HepG2 (cell line): ENCODE results near the gene EIF5A. TPM values are rescaled to one million over a fixed set of nuclear protein-coding genes. Genes with fewer than 3 reads are reported as not detected.

Experiments used
- ATAC-seq: fragments of 200-7000 bp; cut with Tn5 transposase; 3 replicates; pipeline ENCODE4 v1.9.1; 2020; ENCODE audit warnings: mild to moderate bottlenecking, moderate library complexity
- BruUV-seq: library from RNA; stranded (reverse); fragments of 400-500 nt; replicated peaks from 2 replicates; lab custom pipeline; 2021; lab: Mats Ljungman, UMichigan
- CTCF ChIA-PET: fragments of 300-600 bp; formaldehyde crosslinking; extraction: SDS; loops from one replicate; lab custom pipeline; 2021; ENCODE audit warnings: low total read pairs, inconsistent platforms, low intra/inter-chr PET ratio; lab: Yijun Ruan, JAX
- POLR2A ChIA-PET: fragments of 350-600 bp; sonication (Branson Sonifier 250); formaldehyde crosslinking; loops from one replicate; lab custom pipeline; 2020; ENCODE audit warnings: antibody characterized with exemption, inconsistent platforms; lab: Yijun Ruan, JAX
- DNase-seq: peaks from one replicate; pipeline ENCODE4 v3.0.0-alpha.2; 2015; ENCODE audit warnings: low spot score
- FAIRE-seq: peaks from 3 replicates; lab custom pipeline; 2011; peaks lifted over from hg19 to GRCh38; lab: Jason Lieb, UNC
- H2AFZ ChIP-seq: one replicate; pipeline ENCODE4 v1.6.1; 2011; ENCODE audit warnings: low read length, inconsistent platforms
- H3K27ac ChIP-seq: fragments of 300-600 bp; 3 replicates; pipeline ENCODE4 v1.8.0; 2011; ENCODE audit warnings: mixed run types, mild to moderate bottlenecking, mixed read lengths, low read length, inconsistent platforms; ENCODE audit not compliant: insufficient read depth; ENCODE audit errors: extremely low read length
- H3K27me3 ChIP-seq, 2 experiments: fragments of 200-600 bp in 1 of 2; 2 replicates in 1 of 2; 3 replicates in 1 of 2; pipeline versions ENCODE4 v1.6.0 to v1.8.0; 2011; ENCODE audit warnings: low read length in 2 of 2, mild to moderate bottlenecking in 2 of 2, moderate library complexity in 2 of 2, inconsistent platforms in 1 of 2; ENCODE audit not compliant: insufficient read depth in 2 of 2, control insufficient read depth in 1 of 2
- H3K36me3 ChIP-seq, 2 experiments: fragments of 200-600 bp in 1 of 2; replicated peaks in 1 of 2; 2 replicates in 1 of 2; 3 replicates in 1 of 2; pipeline versions ENCODE4 v1.5.1 to v1.8.0; 2011; ENCODE audit warnings: low read length in 2 of 2, inconsistent platforms in 1 of 2; ENCODE audit not compliant: insufficient read depth in 2 of 2, control insufficient read depth in 1 of 2
- H3K4me1 ChIP-seq: 2 replicates; pipeline ENCODE4 v1.5.1; 2012; ENCODE audit warnings: low read length, inconsistent platforms; ENCODE audit not compliant: insufficient read depth
- H3K4me2 ChIP-seq: 2 replicates; pipeline ENCODE4 v1.6.0; 2011; ENCODE audit warnings: low read depth, low read length, inconsistent platforms
- H3K4me3 ChIP-seq, 3 experiments: fragments of 200-600 bp in 1 of 3; sonication (generic), shearing (Covaris generic) in 1 of 3; replicated peaks in 1 of 3; 2 replicates each; pipeline ENCODE4 v1.5.1; 2011 to 2016; ENCODE audit warnings: low read length in 3 of 3, inconsistent platforms in 2 of 3, low read depth in 2 of 3, mild to moderate bottlenecking in 2 of 3, control low read depth in 1 of 3, mixed read lengths in 1 of 3; ENCODE audit not compliant: insufficient read depth in 1 of 3
- H3K79me2 ChIP-seq: one replicate; pipeline ENCODE4 v1.6.1; 2011; ENCODE audit warnings: low read length, inconsistent platforms; ENCODE audit not compliant: insufficient read depth
- H3K9ac ChIP-seq: 2 replicates; pipeline ENCODE4 v1.6.0; 2011; ENCODE audit warnings: mild to moderate bottlenecking, low read depth, low read length, inconsistent platforms; ENCODE audit not compliant: insufficient read depth
- H3K9me3 ChIP-seq: 2 replicates; pipeline ENCODE4 v1.5.1; 2012; ENCODE audit warnings: mild to moderate bottlenecking, low read length
- H4K20me1 ChIP-seq: 2 replicates; pipeline ENCODE4 v1.6.0; 2011; ENCODE audit warnings: inconsistent platforms, mild to moderate bottlenecking, low read length, moderate library complexity; ENCODE audit not compliant: insufficient read depth
- CCDC6 ChIP-seq: sonication (generic); formaldehyde crosslinking; IDR thresholded peaks from 2 replicates; pipeline ENCODE4 v1.8.1; 2022; ENCODE audit warnings: mild to moderate bottlenecking, missing genetic modification reagents, moderate library complexity
- CREB1 ChIP-seq, 2 experiments: fragments of 450-650 bp in 1 of 2; IDR thresholded peaks; 2 replicates each; pipeline ENCODE4 v1.6.1; 2016 to 2017; ENCODE audit warnings: control low read depth in 1 of 2, mild to moderate bottlenecking in 1 of 2, missing compliant biosample characterization in 1 of 2, missing genetic modification characterization in 1 of 2
- FOXK2 ChIP-seq: fragments of 450-650 bp; IDR thresholded peaks from 2 replicates; pipeline ENCODE4 v1.6.1; 2016
- GATA4 ChIP-seq: sonication (generic); IDR thresholded peaks from 2 replicates; pipeline ENCODE4 v1.6.1; 2016; ENCODE audit warnings: antibody characterized with exemption, low read depth, borderline replicate concordance
- HNF4G ChIP-seq, 2 experiments: sonication (generic) in 1 of 2; formaldehyde crosslinking in 1 of 2; IDR thresholded peaks; 2 replicates each; pipeline versions ENCODE4 v1.4.0 to v1.6.1; 2011 to 2020; ENCODE audit warnings: borderline replicate concordance in 2 of 2, low read depth in 2 of 2, mild to moderate bottlenecking in 2 of 2, low read length in 1 of 2, missing genetic modification reagents in 1 of 2, moderate library complexity in 1 of 2
- ISX ChIP-seq: sonication (generic); formaldehyde crosslinking; conservative IDR thresholded peaks from 2 replicates; pipeline ENCODE4 v1.5.0; 2020; ENCODE audit warnings: missing genetic modification reagents
- KDM1A ChIP-seq: IDR thresholded peaks from 2 replicates; pipeline ENCODE4 v1.6.1; 2016; ENCODE audit warnings: missing compliant biosample characterization
- KLF15 ChIP-seq: sonication (generic); formaldehyde crosslinking; IDR thresholded peaks from 2 replicates; pipeline ENCODE4 v1.8.1; 2023; ENCODE audit warnings: borderline replicate concordance, mild to moderate bottlenecking, inconsistent platforms, missing genetic modification reagents, mixed read lengths
- MED8 ChIP-seq: sonication (generic); formaldehyde crosslinking; IDR thresholded peaks from 2 replicates; pipeline ENCODE4 v1.8.1; 2023; ENCODE audit warnings: mild to moderate bottlenecking, missing genetic modification reagents; ENCODE audit not compliant: insufficient replicate concordance
- MZF1 ChIP-seq: sonication (generic); formaldehyde crosslinking; IDR thresholded peaks from 2 replicates; pipeline ENCODE4 v1.8.1; 2023; ENCODE audit warnings: mild to moderate bottlenecking, missing genetic modification reagents, borderline replicate concordance
- PITX1 ChIP-seq: sonication (generic); formaldehyde crosslinking; IDR thresholded peaks from 2 replicates; pipeline ENCODE4 v1.5.1; 2020; ENCODE audit warnings: mild to moderate bottlenecking, missing genetic modification reagents
- POLR2A ChIP-seq, 2 experiments: IDR thresholded peaks; 2 replicates each; pipeline ENCODE4 v1.6.1; 2011; ENCODE audit warnings: low read depth in 2 of 2, low read length in 2 of 2, mild to moderate bottlenecking in 1 of 2, moderate library complexity in 1 of 2; ENCODE audit not compliant: insufficient read depth in 1 of 2
- PRPF4 ChIP-seq: fragments of 200-400 bp; formaldehyde crosslinking; IDR thresholded peaks from 2 replicates; pipeline ENCODE4 v1.6.1; 2016; ENCODE audit warnings: low read length, low read depth; ENCODE audit not compliant: poor library complexity, severe bottlenecking
- RBFOX2 ChIP-seq: fragments of 200-400 bp; formaldehyde crosslinking; IDR thresholded peaks from 2 replicates; pipeline ENCODE4 v1.6.1; 2017; ENCODE audit warnings: low read depth, mild to moderate bottlenecking, low read length
- SP2 ChIP-seq: sonication (generic); formaldehyde crosslinking; IDR thresholded peaks from 2 replicates; pipeline ENCODE4 v1.5.1; 2020; ENCODE audit warnings: mild to moderate bottlenecking, missing genetic modification reagents
- TP53 ChIP-seq: sonication (generic); formaldehyde crosslinking; conservative IDR thresholded peaks from 2 replicates; pipeline ENCODE4 v1.4.0; 2020; ENCODE audit warnings: missing genetic modification reagents
- ZBTB7A ChIP-seq: sonication (generic); formaldehyde crosslinking; IDR thresholded peaks from 2 replicates; pipeline ENCODE4 v1.8.0; 2022; ENCODE audit warnings: mild to moderate bottlenecking, missing genetic modification reagents
- ZNF34 ChIP-seq: sonication (generic); formaldehyde crosslinking; IDR thresholded peaks from 2 replicates; pipeline ENCODE4 v1.4.0; 2020; ENCODE audit warnings: mild to moderate bottlenecking, missing genetic modification reagents, borderline replicate concordance
- ZNF343 ChIP-seq: sonication (generic); formaldehyde crosslinking; IDR thresholded peaks from 2 replicates; pipeline ENCODE4 v1.4.0; 2020; ENCODE audit warnings: mild to moderate bottlenecking, missing genetic modification reagents
- ZZZ3 ChIP-seq: sonication (generic); formaldehyde crosslinking; IDR thresholded peaks from 2 replicates; pipeline ENCODE4 v1.4.0; 2020; ENCODE audit warnings: missing genetic modification reagents, mild to moderate bottlenecking, borderline replicate concordance
- WGBS: methylation state at CpG from one replicate; pipeline ENCODE4 v1.1.6; 2017; ENCODE audit warnings: low lambda C conversion rate; 5-methylcytosine and 5-hydroxymethylcytosine counted together
- in situ Hi-C: cut with HindIII; loops from 2 replicates; pipeline ENCODE4 v1.10.0; 2017; ENCODE audit warnings: low pct_unique_long_range_greater_than_20kb; ENCODE audit not compliant: extremely low pct_ligation_motif_present
- intact Hi-C: fragments of 100-400 bp; cut with micrococcal nuclease; formaldehyde crosslinking; loops from one replicate; pipeline ENCODE4 v1.10.0; 2022; ENCODE audit not compliant: unreplicated experiment
- polyA plus RNA-seq, 8 experiments: library from polyadenylated mRNA; depleted of rRNA in 3 of 8; stranded (reverse) in 7 of 8; unstranded in 1 of 8; fragments of >200 nt; fragmentation: Illumina TruSeq in 4 of 8; extraction: Trizol in 4 of 8; gene quantifications; 2 replicates each; pipeline versions ENCODE4 v1.2.1 to v1.2.3, GENCODE V29; 2011 to 2016; ENCODE audit warnings: low read depth in 4 of 8, missing spikeins in 1 of 8, mixed read lengths in 1 of 8; ENCODE audit not compliant: insufficient read depth in 1 of 8
- total RNA-seq, 5 experiments: library from RNA; depleted of rRNA; stranded (reverse); fragments of >200 nt; fragmentation: Illumina TruSeq; extraction: Trizol; gene quantifications; 2 replicates each; pipeline ENCODE4 v1.2.3, GENCODE V29; 2016; ENCODE audit warnings: low read depth in 1 of 5
- TF ChIP-seq, protein P1 (sequence below): sonication (generic); formaldehyde crosslinking; IDR thresholded peaks from 2 replicates; pipeline ENCODE4 v1.4.0; 2020; ENCODE audit warnings: missing genetic modification reagents
- TF ChIP-seq, protein P2 (sequence below): sonication (generic); formaldehyde crosslinking; IDR thresholded peaks from 2 replicates; pipeline ENCODE4 v1.5.0; 2020; ENCODE audit warnings: mild to moderate bottlenecking, missing genetic modification reagents, borderline replicate concordance

Gene EIF5A
- total and polyA plus RNA-seq, 2 of the 13 experiments (the other 11 are each of a cell fraction or from before 2014, with no cell fraction given), result 319 to 337 TPM

DNA sequence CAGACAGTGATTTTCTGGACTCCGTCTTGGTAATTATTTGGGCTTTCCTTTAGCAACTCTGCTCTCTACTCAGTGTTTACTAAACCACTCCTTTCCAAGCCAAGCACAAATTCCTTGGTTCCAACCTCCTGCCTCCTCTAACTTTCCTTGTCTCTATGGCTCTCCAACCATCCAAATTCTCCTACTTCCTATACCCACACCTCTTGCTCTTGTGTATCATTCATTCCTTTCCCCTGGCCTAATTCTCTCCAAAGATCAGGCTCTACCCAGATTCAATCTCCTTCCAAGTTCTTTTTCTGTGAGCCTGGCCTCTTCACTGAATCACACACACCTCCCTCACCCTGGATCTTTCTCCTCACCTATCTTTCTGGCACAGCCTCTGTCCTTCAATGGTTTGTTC is 20.6 kb downstream of the EIF5A start (continued):
- TF ChIP-seq ZZZ3 (CRISPR knock-in tag), result no peak
- TF ChIP-seq TP53 (CRISPR knock-in tag), result no peak
- TF ChIP-seq PRPF4, result no peak
- no peak for TF ChIP-seq KDM1A (CRISPR knock-in tag)
- no peak for TF ChIP-seq HNF4G (IDR thresholded peaks at IDR 0.05; ENCODE audit: borderline replicate concordance, low read depth, low read length)
- TF ChIP-seq HNF4G (CRISPR knock-in tag; IDR thresholded peaks at IDR 0.05; ENCODE audit: borderline replicate concordance, low read depth), result no peak
- no peak for TF ChIP-seq MZF1 (CRISPR knock-in tag)
- TF ChIP-seq POLR2A (IDR thresholded peaks at IDR 0.05; ENCODE audit: insufficient read depth in 1 of 2, low read depth in 2 of 2, low read length in 2 of 2), result no peak

DNA sequence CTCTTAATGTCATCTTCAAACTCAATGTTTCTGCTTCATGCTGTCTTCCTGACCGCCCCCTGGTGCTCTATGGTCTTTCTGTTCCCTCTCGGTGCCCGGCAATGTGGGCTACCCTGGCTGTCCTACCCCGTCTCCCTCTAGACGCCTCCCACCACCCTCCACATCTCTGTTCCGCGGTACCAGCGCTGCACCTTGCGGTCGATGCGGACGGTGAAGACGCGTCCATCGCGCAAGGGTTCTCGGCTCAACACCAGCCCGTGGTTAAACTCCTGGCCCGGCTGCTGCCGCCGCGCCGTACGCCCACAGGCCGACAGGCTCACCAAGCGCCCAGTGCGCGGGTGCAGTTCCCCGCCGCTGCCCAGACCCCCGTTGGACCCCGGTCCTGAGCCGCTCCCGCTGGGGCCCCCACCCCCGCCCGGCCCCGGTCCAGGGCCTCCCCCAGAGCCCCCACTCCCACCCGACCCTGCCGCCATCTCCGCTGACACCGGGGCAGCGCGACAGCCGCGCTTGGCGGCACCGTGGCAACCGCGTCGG is 21.5 kb downstream of the EIF5A start, which contains the start of gene NEURL4:
Gene NEURL4, minus strand, starts transcription at position 496 of the 534 bp plus-strand sequence. Its CDS starts 23 bp downstream, at position 473.
- Histone ChIP-seq H3K9ac (peak within 1 kb of the TSS; percentile 83), H3K4me2 (peak within 1 kb of the TSS; percentile 91), H3K4me1 (peaks cover 24% of the 10 kb centered on the region), H3K9me3 (no peaks in the 10 kb centered on the region), H3K36me3 (peaks cover 4 to 21% of the 10 kb centered on the region in 2 experiments), H3K27ac (peak within 1 kb of the TSS; percentile 63), H3K4me3 (peak within 1 kb of the TSS; percentile 90 to 97 (median 91)), H3K27me3 (peaks cover 0 to 4% of the 10 kb centered on the region in 2 experiments; a peak in 2 of 5 replicates), H3K79me2 (peaks cover 12% of the 10 kb centered on the region), H2AFZ (peak within 1 kb of the TSS; percentile 68), H4K20me1 (no peaks in the 10 kb centered on the region)
- BruUV-seq, result no TSS peak
- under 1% methylated on average over 28 of the region's 50 CpGs for WGBS
- DNase-seq (no peak), ATAC-seq (peak; percentile 53), FAIRE-seq (no peak)
- ChIA-PET CTCF (no interaction called here), POLR2A (interaction anchor here (0.6 to 2.7 kb wide), 31 partner anchors 8 to 727 kb away, joined by 3 to 47 read pairs (median 4); partner anchors contain the start of genes ACADVL, ASGR1, ASGR2 and CTDNEP1)
- in situ Hi-C loops, result no loop called here
- intact Hi-C loops, result loop anchor here (1.0 to 2.0 kb wide), 2 partner anchors 22 to 116 kb away; partner anchors contain the start of gene CHRNB1
- TF ChIP-seq MED8 (peak; percentile 3), ISX (CRISPR knock-in tag) (no peak), ZNF343 (no peak), CCDC6 (CRISPR knock-in tag) (0 out of 2 replicates have a peak, but pooled peaks have one; percentile 12), GATA4 (no peak), ZBTB7A (no peak), KLF15 (CRISPR knock-in tag) (no peak), ZNF34 (CRISPR knock-in tag) (no peak), SP2 (CRISPR knock-in tag) (no peak), CREB1 (IDR thresholded peaks at IDR 0.05) (no peak), CREB1 (CRISPR knock-in tag; IDR thresholded peaks at IDR 0.05) (no peak), FOXK2 (no peak), RBFOX2 (peak; percentile 71), PITX1 (CRISPR knock-in tag) (no peak)
- TF ChIP-seq, protein P1, sequence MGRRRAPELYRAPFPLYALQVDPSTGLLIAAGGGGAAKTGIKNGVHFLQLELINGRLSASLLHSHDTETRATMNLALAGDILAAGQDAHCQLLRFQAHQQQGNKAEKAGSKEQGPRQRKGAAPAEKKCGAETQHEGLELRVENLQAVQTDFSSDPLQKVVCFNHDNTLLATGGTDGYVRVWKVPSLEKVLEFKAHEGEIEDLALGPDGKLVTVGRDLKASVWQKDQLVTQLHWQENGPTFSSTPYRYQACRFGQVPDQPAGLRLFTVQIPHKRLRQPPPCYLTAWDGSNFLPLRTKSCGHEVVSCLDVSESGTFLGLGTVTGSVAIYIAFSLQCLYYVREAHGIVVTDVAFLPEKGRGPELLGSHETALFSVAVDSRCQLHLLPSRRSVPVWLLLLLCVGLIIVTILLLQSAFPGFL (CRISPR knock-in tag), result no peak
- TF ChIP-seq, protein P2, sequence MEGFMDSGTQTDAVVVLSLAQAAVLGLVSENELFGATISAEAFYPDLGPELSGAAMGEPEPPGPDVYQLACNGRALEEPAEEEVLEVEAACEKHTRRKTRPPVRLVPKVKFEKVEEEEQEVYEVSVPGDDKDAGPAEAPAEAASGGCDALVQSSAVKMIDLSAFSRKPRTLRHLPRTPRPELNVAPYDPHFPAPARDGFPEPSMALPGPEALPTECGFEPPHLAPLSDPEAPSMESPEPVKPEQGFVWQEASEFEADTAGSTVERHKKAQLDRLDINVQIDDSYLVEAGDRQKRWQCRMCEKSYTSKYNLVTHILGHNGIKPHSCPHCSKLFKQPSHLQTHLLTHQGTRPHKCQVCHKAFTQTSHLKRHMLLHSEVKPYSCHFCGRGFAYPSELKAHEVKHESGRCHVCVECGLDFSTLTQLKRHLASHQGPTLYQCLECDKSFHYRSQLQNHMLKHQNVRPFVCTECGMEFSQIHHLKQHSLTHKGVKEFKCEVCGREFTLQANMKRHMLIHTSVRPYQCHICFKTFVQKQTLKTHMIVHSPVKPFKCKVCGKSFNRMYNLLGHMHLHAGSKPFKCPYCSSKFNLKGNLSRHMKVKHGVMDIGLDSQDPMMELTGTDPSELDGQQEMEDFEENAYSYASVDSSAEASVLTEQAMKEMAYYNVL (CRISPR knock-in tag), result 0 out of 2 replicates have a peak, but pooled peaks have one; percentile 2
